Measurements from ENCODE around the gene EDNRB.

DNA sequence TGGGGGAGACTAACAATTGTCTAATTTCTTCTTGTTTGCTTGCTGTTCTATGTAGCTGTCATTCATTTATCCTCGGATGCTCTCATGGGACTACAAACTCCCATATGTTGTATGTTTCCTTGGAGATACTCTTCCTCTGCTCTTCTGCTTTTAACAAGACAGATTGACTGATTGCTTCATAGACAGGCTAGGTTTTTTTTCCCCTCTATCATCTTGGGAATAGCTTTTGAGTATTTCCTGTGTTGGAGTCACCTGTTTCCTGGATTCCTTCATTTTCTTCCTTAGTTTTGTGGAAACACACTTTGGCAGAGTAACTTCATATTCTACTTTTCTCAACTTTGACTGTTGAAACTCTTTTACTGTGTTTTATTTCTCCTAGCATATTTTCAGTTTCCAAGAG is 27.6 kb downstream of the EDNRB start:
- TF ChIP-seq, protein P1, sequence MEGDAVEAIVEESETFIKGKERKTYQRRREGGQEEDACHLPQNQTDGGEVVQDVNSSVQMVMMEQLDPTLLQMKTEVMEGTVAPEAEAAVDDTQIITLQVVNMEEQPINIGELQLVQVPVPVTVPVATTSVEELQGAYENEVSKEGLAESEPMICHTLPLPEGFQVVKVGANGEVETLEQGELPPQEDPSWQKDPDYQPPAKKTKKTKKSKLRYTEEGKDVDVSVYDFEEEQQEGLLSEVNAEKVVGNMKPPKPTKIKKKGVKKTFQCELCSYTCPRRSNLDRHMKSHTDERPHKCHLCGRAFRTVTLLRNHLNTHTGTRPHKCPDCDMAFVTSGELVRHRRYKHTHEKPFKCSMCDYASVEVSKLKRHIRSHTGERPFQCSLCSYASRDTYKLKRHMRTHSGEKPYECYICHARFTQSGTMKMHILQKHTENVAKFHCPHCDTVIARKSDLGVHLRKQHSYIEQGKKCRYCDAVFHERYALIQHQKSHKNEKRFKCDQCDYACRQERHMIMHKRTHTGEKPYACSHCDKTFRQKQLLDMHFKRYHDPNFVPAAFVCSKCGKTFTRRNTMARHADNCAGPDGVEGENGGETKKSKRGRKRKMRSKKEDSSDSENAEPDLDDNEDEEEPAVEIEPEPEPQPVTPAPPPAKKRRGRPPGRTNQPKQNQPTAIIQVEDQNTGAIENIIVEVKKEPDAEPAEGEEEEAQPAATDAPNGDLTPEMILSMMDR (IDR thresholded peaks at IDR 0.05; ENCODE audit: low read depth, low read length, poor library complexity, severe bottlenecking), result no peak
- TF ChIP-seq EZH2phosphoT487 (IDR thresholded peaks at IDR 0.05; ENCODE audit: borderline replicate concordance, low read length), result no peak
